ENCODE data around the gene B4GALT1. TPM values are rescaled to one million over a fixed set of nuclear protein-coding genes. Genes with fewer than 3 reads are reported as not detected.
"Not testable (repeated sequence)": the region's sequence is repeated elsewhere in the genome, so short reads cannot be mapped to it uniquely, and the experiment has no call there.

The B4GALT1 gene
- total RNA-seq, 1 donor from 2014 or later = 36.5 TPM

DNA sequence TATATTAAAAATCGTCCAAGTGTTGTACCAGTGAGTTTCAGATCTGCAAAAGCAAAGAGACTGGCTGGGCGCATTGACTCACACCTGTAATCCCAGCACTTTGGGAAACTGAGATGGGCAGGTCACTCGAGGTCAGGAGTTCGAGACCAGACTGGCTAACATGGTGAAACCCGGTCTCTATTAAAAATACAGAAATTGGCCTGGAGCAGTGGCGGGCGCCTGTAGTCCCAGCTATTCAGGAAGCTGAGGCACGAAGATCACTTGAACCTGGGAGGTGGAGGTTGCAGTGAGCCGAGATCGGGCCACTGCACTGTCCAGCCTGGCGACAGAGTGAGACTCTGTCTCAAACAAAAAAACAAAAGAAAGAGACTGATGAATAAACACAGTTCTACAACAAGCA lies 18.3 kb upstream of the B4GALT1 start:
- DNase-seq (ENCODE audit: low read depth) = no peak

DNA sequence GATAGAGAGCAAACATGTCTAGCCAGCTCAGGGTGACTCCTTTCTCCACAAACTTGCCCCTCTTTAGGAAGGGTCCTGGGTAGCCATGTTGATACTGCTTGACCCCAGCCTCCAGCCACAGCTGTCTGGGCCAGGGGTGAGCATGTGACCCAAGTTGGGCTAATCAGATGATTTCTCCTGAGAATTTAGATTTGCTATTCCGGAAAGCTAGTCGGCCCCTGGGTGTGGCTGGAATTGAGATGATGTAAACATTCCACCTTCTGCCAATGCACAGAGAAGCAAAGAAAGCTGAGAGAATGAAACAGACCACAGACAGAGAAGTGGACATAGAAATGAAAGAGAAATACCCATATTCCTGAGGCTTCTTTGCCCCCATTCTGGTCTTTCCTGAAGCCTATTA lies 17.8 kb upstream of the B4GALT1 start:
- DNase-seq (ENCODE audit: low read depth) = no peak

DNA sequence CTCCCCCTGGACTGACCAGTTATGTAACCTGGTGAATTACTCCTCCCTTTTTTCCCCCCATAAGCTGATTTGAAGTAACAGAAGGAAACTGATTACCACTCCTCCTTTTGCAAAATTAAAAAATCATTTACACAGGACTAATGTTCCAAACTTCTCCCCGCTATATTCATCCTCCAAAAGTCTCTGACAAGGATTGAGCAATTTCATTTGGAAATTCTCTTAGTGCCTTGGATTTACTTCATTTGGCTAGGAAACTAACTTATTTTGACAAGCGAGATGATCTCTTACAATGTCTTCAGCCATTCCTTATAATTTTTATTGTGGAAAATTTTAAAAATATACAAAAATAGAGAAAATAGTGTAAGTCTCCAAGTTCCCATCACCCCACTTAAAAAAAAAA lies 15.4 kb upstream of the B4GALT1 start:
- no peak for DNase-seq (ENCODE audit: low read depth)

DNA sequence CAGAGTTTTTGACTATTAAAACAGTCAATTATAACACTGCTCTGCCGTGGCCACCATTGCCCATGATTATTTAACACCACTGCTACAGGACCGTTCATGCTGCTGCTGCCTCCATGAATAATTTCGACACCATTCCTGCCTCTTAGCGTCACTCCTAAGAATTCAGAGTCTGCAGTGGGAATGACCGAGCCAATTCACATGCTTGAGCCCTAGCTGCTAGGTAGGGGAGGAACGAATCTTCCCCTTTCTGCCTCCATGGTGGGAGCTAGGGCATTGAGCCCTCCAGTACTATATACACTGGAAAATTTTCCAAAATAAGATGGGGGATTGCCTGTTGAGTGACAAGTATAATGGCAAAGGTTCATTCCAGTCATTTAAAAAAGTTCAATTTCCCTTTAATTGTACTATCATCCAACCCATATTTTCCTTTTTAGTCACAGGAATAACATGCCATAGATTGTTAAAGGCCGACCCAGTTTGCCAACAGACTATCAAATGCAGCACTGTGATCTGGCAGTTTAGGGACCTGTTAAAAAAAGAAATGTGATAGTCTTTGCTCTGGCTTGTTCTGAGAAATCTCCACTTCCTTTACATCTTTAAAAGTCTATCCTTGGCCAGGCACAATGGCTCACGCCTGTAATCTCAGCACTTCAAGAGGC lies 13.5 kb upstream of the B4GALT1 start:
- DNase-seq (ENCODE audit: low read depth) = no peak

DNA sequence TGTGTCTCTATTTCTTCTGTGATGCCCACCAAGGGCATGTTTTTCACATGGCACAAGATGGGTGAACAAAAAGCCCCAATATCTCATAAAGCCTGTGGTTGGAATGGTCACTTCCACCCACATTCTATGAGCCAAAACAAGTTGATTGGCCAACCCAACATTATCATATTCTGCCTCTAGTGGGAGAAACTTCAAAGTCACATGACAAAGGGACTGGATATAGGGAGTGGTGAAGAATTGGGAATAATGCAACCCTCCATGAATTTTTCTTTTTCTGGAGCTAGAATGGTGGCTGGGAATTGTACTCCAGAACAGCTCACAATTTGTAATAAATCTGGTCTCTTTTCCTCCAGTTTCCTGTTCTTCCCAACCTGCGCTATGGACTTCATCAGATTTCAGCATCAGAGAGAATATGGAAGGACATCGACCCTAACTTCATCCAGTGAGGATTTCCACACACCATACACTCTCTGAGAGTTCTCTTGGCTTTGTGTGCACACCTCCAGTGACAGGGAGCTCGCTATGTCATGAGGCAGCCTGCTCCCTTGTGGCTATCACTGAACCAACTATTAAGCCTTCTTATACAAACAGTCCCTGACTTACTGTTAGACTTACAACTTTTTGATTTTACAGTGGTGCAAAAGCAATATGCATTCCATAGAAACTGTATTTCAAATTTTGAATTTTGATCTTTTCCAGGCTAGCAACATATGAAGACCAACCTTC lies 12.0 kb upstream of the B4GALT1 start:
- no peak for DNase-seq (ENCODE audit: low read depth)

DNA sequence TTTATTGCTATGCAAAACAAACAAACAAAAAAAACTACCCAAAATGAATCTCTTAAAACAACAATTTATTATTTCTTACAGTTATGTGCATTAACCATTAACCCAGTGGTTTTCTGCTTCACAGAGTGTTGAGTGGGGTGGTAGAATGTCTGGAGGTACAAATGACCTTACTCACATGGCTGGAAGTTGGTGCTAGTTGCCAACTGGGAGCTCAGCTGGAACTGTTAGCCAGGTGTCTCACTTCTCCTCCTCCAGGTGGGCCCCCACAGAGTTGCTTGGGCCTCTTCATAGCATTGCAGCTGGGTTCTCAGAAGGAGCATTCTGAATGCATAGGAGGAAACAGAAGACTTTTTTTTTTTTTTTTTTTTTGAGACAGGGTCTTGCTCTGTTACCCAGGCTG lies 10.5 kb upstream of the B4GALT1 start:
- no peak for DNase-seq (ENCODE audit: low read depth)

DNA sequence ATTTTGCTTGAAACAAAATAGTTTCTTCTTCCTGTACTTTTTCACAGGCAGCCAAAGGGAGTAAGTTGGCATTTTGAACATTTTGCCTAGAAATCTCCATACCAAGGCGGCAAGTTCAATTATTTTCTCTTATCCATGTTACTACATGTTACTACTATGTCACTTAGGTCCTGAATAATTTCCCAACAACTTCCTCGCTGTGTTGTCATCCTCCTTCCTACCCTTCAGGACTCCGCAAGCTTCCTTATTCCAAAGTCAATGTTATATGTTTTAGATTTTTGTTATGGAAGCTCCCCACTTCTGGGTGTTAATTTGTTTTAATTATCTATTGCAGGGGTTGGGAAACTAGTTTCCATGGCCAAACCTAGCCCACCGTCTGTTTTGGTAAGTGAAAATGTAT lies 9.9 kb upstream of the B4GALT1 start:
- no peak for DNase-seq (ENCODE audit: low read depth)

DNA sequence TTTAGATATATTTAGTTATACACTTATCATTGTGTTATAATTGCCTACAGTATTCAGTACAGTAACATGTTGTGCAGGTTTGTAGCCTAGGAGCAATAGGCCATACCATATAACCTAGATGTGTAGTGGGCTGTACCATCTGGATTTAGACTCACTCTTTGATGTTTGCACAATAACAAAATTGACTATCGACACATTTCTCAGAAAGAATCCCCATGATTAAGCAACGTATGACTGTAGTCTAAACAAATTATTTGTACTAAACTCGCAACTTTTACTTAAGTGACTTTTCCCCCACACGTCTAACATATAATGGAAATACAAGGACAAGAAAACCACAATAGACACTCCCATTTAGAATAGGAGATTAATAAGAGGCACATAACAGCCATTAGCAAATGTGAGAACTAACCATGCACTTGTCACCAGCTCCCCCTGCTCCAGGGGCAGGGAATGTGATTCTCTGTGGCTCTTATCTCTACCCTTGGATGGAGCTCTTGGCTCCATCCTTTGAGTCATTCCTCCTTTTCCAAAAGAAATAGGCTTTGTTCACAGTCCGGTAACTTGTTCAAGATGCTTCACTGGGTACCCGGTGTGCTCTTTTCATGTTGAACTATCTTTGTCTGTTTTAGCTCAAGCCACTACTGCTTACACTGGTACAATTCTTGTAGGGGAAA lies 8.7 kb upstream of the B4GALT1 start:
- no peak for DNase-seq (ENCODE audit: low read depth)

DNA sequence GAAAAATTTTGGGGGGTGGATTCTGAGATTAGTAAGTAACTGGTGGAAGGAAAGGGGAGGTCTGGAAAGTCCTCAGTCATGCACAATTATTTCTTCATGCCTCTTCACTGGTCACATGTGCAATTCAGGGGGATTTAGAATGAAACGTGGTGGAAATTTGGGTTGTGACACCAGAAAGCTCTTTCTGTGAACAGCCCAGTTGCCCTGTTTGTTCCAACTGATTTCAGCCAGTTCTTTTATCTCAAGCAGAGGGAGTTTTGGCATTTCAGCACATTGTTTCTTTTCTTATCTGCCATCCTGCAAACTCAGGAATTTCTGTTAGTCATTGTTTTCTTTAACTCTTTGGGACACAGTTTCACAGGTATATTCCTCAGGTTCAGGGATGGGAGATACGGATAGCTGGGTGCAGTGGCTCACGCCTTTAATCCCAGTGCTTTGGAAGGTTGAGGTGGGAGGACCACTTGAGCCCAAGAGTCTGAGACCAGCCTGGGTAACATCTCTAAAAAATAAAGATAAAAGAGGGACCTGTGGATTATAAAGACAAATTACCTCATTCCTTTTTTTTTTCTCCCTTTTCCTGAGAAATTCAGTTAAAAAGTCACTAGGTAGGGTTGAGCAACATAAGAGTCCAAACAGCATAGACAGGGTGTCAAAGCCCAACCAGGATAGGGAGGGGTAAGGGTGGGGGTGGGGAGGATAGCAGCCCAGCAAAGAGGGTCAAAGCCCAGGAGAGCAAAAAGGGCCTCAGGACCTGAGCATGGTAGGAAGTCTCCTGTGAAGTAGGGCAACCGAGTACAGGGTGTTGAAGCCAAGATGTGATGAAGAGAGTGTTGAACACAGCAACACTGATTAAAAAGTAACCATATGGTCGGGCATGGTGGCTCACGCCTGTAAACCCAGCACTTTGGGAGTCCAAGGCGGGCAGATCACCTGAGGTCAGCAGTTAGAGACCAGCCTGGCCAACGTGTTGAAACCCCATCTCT lies 5.4 kb upstream of the B4GALT1 start:
- DNase-seq (ENCODE audit: low read depth) = no peak

DNA sequence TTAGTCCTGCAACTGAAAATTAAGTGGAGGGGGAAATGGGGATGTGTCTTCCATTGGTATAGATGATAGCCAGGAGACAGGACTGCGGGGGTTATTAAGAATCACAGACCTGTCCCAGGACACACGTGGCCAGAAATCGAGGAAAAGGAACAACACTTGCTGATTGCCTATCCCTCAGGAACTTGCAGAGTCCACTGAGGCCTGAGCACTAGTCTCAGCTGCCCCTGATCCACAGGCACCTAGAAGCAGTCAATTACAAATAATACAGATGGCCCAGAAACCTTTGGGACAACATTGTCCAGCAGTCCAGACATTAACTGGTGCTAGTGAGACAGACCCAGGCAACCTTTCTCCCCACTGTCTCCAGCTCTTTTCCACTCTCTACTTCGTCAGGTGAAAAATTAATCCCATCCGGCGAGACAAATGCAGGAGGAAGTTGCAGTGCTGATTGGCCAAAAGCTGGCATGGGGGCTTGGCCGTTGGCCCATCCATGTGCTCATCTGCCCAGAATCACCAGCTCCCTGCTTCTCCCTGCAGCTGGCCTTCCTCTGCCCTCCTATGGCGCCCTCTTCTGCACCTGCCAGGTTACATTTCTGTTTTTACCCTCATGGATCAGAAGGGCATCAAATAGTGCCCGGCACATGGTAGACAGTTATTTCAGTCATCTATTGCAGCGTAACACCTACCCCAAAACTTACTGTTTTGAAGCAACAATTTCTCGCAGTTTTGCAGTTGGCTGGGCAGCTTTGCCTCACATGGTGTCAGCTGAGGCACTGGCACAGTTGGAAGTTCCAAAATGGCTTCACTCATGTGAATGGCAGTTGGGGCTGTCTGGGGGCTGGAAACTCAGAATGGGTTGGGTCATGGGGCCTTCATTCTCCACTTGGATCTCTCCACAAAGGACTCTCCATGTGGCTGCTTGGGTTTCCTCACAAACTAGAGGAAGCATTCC lies 3.6 kb upstream of the B4GALT1 start:
- DNase-seq (ENCODE audit: low read depth) = peak; percentile 69

DNA sequence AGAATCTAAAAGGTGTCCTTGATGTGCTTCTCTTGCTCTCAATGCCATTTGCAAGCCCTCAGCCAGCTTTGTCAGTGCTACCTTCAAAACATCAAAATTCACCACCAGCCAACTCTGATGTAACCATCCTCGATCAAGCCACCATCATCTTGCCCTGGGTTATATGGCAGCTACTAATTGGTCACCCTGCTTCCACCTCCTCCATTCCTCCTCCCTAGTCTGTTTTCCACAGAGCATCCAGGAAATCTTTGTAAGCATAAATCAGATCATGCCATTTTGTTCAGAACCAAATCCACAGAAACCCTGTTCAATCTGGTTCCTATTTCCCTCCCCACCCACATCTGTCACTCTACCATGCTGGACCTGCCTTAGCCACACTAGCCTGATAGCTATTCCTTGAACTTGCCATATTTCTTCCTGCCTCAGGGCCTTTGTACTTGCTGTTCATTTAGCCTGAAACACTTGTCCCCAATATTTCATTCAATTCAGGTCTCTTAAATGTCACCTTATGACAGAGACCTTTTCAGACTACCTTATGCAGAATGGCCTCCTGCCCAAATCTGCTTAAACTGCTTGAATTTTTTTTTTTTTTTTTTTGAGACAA lies 1.9 kb upstream of the B4GALT1 start:
- no peak for DNase-seq (ENCODE audit: low read depth)

DNA sequence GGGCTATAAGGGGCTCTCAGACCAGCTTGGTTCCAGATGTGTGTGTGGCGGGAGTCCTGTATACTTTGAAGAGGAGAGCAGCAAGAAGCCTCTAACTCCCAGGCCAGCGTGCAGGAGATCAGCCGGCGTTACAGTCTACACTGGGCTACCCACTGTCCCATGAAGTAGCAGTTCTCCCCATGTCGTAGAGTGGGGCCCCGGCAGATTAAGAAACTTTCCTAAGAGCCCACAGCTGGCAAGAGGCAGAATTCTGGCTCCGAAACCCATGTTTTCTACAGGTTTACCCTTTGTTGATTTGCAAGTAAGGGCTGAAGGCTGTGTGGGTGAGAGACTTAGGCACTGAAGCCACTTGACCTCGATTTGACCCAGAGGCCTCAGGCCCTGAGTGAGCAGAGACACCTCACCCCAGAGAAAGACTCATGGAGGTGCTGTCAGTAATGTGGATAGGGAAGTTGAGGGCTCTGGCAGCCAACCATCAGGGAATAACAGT lies 881 bp upstream of the B4GALT1 start:
- DNase-seq (ENCODE audit: low read depth) = no peak

DNA sequence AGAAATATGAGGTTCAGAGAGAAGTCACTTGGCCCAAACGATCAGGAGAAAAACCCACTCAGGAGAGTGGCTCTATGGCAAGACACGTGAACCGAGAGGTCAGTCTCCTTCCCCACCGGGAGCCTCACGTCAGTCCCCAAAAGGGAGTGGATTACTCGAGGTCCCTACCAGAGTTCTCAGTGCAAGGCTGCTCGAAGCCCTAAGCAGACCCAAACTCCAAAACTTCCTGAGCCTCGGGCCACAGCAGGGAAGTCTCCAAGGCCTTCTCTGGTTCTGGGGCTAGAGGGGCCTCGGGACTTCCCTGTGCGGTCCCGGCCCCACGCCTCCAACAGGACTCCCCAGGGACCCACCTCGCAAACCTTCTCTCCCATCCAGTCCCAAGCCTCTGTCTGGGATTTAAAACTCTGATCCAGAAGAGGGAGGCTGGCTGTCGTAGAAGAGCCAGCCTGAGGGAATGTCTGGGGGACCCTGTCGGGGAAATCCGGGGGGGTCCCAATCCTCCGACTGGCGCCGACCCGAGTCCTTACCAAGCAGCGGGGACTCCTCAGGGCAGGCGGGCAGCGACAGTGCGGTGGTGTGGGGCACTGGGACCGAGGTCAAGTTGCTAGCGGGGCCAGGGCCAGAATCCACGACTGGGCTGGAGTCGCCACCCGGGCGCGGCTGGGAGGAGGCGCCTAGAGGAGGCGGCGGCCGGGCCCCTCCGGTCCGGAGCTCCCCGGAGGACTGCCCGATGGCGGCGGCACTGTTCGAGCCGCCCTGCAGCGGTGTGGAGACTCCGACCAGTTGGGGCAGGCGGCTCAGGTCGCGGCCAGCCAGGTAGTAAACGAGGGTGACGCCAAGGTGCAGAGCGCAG lies 679 bp downstream of the B4GALT1 start:
- peak; percentile 61 for DNase-seq (ENCODE audit: low read depth)

DNA sequence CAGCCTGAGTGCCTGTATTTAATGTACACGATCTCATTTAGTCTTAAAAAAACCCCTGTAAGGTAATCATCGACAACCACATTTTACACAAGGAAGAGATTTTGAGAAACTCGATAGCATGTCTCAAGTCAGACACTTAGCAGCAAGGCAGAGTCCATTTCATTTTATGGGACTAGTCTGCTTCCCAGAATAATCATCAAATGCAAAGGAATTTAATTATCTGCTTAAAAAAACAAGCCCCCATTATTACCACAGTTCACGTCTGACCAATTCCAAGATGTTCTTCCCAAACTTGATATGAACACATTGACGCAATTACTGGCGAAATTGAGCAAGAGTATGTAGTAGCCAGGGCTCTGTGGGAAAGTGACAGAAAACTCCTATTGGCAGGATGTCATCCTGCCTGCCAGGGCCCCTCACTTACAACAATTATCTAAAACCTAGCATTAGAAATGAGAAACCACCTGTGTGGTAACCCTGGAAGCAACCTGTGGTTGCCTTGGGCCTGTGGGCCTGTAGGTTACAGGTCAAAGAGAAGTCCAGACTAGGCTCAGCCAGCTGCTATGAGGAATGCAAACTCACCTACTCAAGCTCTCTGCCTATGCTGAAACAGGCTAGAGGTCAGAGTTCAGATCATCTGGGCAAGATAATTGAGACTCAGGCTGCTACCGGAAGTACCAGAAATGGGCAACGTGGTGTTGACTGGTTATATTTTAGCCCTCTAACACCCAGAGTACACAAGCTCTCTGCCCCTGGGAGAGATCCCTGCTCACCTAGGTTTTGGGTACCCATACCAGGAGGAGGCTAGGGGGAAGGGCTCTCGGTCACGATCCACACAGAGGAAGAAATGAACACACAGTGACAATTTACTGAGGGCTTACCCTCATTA lies 1.6 kb downstream of the B4GALT1 start:
- peak; percentile 49 for DNase-seq (ENCODE audit: low read depth)

DNA sequence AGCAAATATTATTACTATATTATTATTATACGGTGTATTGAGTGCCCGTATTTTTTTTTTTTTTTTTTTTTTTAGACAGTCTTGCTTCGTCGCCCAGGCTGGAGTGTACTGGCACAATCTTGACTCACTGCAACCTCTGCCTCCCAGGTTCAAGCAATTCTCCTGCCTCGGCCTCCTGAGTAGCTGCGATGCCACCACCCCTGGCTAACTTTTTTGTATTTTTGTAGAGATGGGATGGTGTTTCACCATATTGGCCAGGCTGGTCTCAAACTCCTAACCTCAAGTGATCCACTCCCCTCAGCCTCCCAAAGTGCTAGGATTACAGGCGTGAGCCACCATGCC lies 2.2 kb downstream of the B4GALT1 start:
- DNase-seq (ENCODE audit: low read depth) = not testable (repeated sequence)

DNA sequence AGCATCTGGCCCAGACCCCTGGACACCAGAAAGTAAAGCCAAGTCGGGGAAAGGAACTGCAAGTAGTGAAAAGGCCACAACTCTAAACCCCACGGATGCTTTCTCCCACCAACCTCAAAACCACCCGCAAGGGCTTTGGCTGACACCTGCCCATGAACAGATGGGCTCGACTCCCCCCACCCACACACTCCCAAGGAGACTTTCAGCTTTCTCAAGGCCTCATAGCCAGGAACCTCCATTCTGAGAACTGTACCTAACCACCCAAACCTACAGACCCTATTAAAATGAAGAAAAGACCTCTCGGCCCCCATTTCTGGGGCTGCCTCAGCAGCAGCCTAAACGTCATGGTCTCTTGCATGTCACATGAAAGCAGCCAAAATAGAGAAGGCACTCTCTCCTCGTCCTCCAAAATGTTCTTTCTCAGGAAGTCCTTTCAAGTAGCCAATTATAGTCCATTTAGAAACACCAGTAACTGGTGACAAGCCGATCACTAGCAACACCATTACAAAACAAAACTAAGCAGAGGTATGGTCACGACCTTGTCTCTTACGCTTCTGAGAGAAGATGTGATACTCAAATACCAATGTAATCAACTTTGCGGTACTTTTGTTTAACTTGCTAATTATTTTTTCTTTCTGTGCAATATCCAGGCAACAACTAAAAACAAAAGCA lies 2.9 kb downstream of the B4GALT1 start:
- no peak for DNase-seq (ENCODE audit: low read depth)
